Erythroblast (primary cell): ENCODE results near the gene KIF5C.

Experiments used
- DNase-seq, 2 experiments: peaks; one replicate each; lab custom pipeline; 2025; lab: John Stamatoyannopoulos, UW
- GATA1 ChIP-seq: IDR thresholded peaks from 2 replicates; pipeline ENCODE4 v1.6.1; 2011; ENCODE audit warnings: low read depth, mild to moderate bottlenecking, control low read depth, low read length, moderate library complexity
- POLR2A ChIP-seq: IDR thresholded peaks from 2 replicates; pipeline ENCODE4 v1.6.1; 2011; ENCODE audit warnings: mild to moderate bottlenecking, low read length

KIF5C gene

GRCh38 chr2:148947299-148947698, 72.3 kb downstream of the KIF5C start:
- TF ChIP-seq GATA1 = no peak
- TF ChIP-seq POLR2A = no peak
- no peak for DNase-seq

GRCh38 chr2:148948868-148949267, 73.8 kb downstream of the KIF5C start:
- no peak for DNase-seq

GRCh38 chr2:148949348-148949747, 74.3 kb downstream of the KIF5C start:
- TF ChIP-seq POLR2A (no peak), GATA1 (no peak)
- DNase-seq = no peak

More at GRCh38 chr2:148948868-148949267, 73.8 kb downstream of the KIF5C start:
- no peak for TF ChIP-seq POLR2A
- TF ChIP-seq GATA1 = no peak

GRCh38 chr2:148952621-148953020, 77.6 kb downstream of the KIF5C start:
- no peak for TF ChIP-seq POLR2A
- TF ChIP-seq GATA1 = no peak
- DNase-seq = no peak

DNA sequence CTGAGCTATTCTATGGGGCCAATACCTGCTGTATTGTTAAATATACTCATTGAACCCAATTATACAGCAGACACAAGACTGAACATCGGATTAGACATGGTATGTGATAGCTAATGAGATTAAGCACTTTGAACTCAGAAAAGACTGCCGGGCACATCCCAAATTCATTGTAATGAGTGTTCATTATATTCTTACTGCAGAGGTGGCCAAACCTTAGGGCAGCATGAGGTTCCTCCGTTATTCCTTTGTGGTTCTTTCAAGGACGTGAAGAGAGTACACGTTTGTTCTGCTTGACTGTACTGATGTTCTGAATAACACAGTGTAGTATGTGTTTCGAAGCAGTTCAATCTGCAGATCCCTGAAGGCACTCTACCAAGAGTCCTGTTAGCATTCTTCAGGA, 78.4 kb downstream of the KIF5C start:
- no peak for TF ChIP-seq GATA1
- TF ChIP-seq POLR2A = no peak

DNA sequence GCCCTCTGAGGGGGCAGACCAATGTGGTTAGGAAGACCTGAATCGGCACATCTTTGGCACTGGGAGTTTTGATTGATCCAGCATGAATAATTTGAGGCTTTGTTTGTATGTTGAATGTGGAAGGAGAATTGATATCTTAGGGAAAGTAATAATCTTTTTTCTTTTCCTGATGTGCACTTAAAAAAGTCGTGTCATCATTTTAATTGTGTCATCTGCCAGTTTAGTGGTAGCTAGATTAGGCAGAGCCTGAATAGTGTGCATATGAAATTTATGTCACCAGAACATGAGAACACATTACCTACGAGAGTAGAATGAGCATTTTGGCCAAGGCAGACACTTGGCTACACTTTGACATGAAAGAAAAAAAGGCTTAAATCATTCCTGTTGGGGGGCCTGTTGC, 79.5 kb downstream of the KIF5C start:
- TF ChIP-seq POLR2A (no peak), GATA1 (no peak)
- no peak for DNase-seq

More for the DNA sequence above, 78.4 kb downstream of the KIF5C start:
- no peak for DNase-seq

GRCh38 chr2:148955798-148956197, 80.8 kb downstream of the KIF5C start:
- no peak for DNase-seq
- no peak for TF ChIP-seq POLR2A
- TF ChIP-seq GATA1 = no peak

DNA sequence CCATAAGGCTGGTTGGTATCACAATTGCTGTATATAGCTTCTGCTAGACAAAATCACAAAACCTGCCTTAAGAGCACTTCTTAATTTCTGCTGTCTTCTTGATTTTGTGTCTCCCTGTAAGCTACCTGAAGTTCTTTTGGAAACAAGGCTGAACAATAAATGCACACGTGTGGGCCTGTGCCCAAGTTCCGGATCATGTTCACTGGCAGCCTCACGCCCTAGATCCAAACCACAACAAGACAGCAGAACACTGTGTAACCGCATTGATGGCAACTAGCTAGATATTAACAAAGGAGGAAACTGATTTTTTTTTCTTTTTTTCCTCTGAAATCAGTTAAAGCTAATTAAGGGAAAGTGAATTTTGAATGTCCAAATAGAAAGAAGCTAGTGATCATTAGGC, 82.0 kb downstream of the KIF5C start:
- no peak for TF ChIP-seq POLR2A
- no peak for TF ChIP-seq GATA1

DNA sequence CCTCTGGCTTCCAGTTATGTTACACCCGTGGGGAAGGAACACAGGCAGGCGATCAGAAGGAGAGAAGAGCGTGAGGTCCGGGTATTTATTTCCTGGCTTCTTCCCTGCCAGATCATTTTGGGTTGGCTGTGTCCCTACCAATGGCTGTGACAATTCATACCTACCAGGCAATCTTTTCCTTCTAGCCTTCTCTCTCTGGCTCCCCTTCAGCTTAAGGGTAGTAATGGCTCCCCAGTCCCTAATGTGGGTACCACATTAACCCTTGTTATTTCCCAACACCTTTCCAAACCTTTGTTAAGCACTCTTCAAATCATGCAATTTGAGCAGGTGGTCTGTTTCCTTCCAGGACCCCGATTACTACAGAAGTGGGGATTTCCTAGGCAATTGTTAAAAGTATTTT, 84.7 kb downstream of the KIF5C start:
- no peak for DNase-seq
- no peak for TF ChIP-seq POLR2A
- no peak for TF ChIP-seq GATA1

More for the DNA sequence above, 82.0 kb downstream of the KIF5C start:
- no peak for DNase-seq

DNA sequence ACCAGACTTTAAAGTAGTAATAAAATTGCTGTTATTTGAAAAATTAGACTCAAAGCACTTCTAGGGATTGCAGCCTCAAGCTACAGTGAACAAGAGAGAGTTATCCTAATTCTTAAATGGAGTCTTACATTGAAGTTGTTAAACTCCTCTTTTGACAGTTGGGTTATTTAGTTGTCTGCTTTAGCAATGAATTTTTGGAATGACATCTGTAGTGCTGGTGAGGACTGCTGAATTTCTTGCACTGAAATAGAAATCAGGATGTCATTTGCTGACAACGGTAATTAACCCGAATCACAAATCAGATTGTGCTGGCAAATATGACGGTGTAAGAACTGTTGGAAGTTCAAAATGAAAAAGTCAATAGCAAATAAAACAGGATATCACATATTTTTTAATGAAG, 85.5 kb downstream of the KIF5C start:
- TF ChIP-seq GATA1 (no peak), POLR2A (no peak)
- DNase-seq = no peak

DNA sequence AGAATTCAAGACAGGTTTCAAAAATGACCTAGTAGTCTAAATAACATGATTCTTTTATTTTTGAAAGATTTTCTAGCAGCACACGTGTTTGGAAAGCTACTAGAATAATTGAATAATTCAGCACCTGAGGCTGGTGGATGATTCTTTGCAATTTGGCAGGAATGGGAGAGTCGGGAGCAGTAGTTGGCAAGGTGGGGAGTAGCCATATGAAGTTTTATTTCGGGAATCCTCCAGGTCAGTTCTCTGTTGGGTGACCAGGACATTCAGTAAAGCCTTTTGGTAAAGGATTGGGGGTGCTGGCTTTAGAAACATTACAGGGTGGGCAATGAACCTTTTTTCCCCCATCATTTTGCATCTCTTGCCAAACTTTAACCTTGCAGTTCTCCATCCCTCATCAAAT, 88.4 kb downstream of the KIF5C start:
- no peak for TF ChIP-seq POLR2A
- TF ChIP-seq GATA1 = no peak
- DNase-seq = no peak

DNA sequence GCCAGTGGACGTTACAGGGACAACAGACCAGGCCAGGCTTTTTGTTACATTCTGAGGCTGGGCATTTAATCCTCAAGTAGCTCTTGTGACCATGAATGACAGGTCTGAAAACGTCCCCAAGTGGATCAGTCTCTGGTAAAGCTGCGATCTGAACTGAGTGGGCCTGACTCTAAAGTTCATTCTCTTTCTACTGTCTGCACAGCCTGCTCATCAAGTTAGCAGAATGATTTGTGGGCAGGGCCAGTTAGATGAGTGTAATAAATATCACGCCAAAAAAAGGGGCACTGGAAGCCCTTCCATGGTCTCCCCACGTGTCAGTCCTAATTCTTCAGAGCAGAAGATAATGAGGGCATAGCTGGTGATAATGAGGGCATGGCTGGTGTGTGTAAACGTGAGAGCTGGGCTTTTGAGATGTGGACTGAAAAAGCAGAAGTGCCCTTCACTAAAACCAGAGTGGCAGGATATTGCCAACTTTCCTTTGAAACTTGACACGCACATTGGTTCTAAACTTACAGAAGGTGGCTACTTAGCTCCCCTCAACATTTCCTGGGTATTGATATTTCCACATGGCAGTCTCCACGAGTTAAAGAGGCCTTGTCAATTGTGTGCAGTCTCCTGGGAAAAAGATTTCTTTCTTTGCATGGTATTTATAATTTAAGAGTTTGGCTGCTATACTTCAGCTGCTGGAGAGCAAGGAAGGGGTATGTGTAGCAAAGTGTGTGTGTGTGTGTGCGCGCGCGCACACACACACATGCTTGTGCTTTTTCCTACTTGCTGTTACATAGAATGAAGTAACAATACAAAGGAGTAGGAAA, 90.8 kb downstream of the KIF5C start:
- no peak for TF ChIP-seq POLR2A
- TF ChIP-seq GATA1 = no peak
- no peak for DNase-seq

GRCh38 chr2:148966438-148966758, 91.4 kb downstream of the KIF5C start:
- DNase-seq = no peak

DNA sequence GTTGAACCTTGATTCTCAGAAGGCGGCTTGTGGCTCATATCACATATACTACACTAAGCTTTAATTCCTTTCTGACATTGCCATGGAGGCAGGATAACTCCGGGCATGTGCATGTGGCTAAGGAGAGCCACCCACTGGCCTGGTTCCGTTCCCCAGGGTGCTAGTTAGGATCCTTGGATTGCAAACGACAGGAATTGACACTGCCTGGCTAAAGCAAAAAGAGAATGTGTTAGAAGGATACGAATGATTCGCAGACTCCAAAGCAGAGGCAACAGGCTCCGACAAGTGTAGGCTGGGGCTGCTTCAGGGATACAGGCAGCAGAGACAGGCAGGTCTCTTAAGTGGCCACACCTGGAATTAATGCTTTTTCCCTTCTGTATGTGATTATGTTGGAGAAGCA, 92.0 kb downstream of the KIF5C start:
- TF ChIP-seq GATA1 (no peak), POLR2A (no peak)
- DNase-seq = no peak

More at GRCh38 chr2:148966438-148966758, 91.4 kb downstream of the KIF5C start:
- TF ChIP-seq POLR2A (no peak), GATA1 (no peak)

DNA sequence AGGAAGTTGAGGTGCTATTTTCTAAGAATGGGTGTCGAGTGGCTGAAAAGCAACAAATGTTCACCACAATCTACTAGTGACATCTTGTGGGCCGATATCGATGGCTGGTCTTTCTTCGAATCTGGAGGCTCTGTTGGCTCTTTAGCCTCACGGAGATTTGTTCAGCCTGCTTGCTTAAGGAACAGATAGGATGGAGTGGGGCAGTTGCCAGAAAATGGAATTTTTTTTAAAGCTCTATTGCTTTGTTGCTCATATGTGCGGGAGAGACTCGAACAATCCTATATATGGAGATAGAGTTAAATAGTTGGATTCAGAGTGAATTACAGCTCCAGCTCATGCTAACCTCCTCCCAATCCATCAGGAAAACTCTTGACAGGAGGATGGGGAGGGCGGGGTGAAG, 92.6 kb downstream of the KIF5C start:
- DNase-seq = no peak
- TF ChIP-seq GATA1 (no peak), POLR2A (no peak)

- TF ChIP-seq GATA1 (no peak), POLR2A (no peak)
- no peak for DNase-seq
Measured at GRCh38 chr2:148968301-148968700, 93.3 kb downstream of the KIF5C start.
